GM19324 (cell line): ENCODE measurements around the gene GAD1.

ENCODE experiments used
- ATAC-seq: cut with Tn5 transposase; IDR thresholded peaks from one replicate; pipeline ENCODE4 v1.9.1; 2021; ENCODE audit warnings: mild to moderate bottlenecking, moderate library complexity; ENCODE audit not compliant: unreplicated experiment, low FRiP score

Gene GAD1

GRCh38 chr2:170816504-170817092 lies at the start of gene GAD1:
GAD1 (plus strand) TSS chr2:170816887; CDS start chr2:170818592, 1,705 bp downstream.
- no peak for ATAC-seq

- ATAC-seq: peak; percentile 44
These were observed 46.6 kb upstream of the GAD1 start, which contains the start of gene ERICH2 for GRCh38 chr2:170770008-170770605. ERICH2 (plus strand) TSS chr2:170770378; CDS start chr2:170770682, 304 bp downstream.

GRCh38 chr2:170770606-170771420 lies 45.9 kb upstream of the GAD1 start:
- ATAC-seq: peak; percentile 88

- ATAC-seq: no peak
These were observed 45.2 kb upstream of the GAD1 start for GRCh38 chr2:170771421-170771937.

GRCh38 chr2:170772295-170772694 lies 44.4 kb upstream of the GAD1 start:
- ATAC-seq: no peak

- no peak for ATAC-seq
These were observed 42.6 kb upstream of the GAD1 start for GRCh38 chr2:170774074-170774473.

- no peak for ATAC-seq
These were observed 37.8 kb upstream of the GAD1 start for GRCh38 chr2:170778900-170779299.

GRCh38 chr2:170779304-170779703 lies 37.4 kb upstream of the GAD1 start:
- ATAC-seq: no peak

GRCh38 chr2:170782673-170783072 lies 34.0 kb upstream of the GAD1 start:
- no peak for ATAC-seq

GRCh38 chr2:170783549-170783948 lies 33.1 kb upstream of the GAD1 start:
- ATAC-seq: no peak

- ATAC-seq: no peak
These were observed 17.7 kb upstream of the GAD1 start for GRCh38 chr2:170798996-170799395.

GRCh38 chr2:170806548-170806947 lies 10.1 kb upstream of the GAD1 start:
- ATAC-seq: no peak

GRCh38 chr2:170812710-170813600 lies 3.7 kb upstream of the GAD1 start:
- no peak for ATAC-seq

- no peak for ATAC-seq
These were observed 2.8 kb upstream of the GAD1 start for GRCh38 chr2:170813611-170814532.

- no peak for ATAC-seq
These were observed 2.0 kb upstream of the GAD1 start for GRCh38 chr2:170814533-170815230.

GRCh38 chr2:170815311-170815710 lies 1.4 kb upstream of the GAD1 start:
- no peak for ATAC-seq

- no peak for ATAC-seq
These were observed 762 bp upstream of the GAD1 start for GRCh38 chr2:170815746-170816503.
